Neural crest cell (in vitro differentiated cells): ENCODE results near the gene TMC1. TPM values are rescaled to one million over a fixed set of nuclear protein-coding genes. Genes with fewer than 3 reads are reported as not detected.

ENCODE experiments used
- DNase-seq: peaks from one replicate; pipeline ENCODE4 v3.0.0; 2021; ENCODE audit warnings: low read depth, mixed read lengths, low spot score
- H3K27ac Mint-ChIP-seq: one replicate; pipeline ENCODE4 v1.8.0; 2021; ENCODE audit warnings: mild to moderate bottlenecking, mixed read lengths; ENCODE audit not compliant: unreplicated experiment
- H3K27me3 Mint-ChIP-seq: 2 replicates; pipeline ENCODE4 v1.8.0; 2021; ENCODE audit warnings: low read depth, mild to moderate bottlenecking, mixed read lengths
- H3K36me3 Mint-ChIP-seq: 2 replicates; pipeline ENCODE4 v1.8.0; 2021; ENCODE audit warnings: low read depth, mild to moderate bottlenecking, mixed read lengths
- H3K4me1 Mint-ChIP-seq: 2 replicates; pipeline ENCODE4 v1.8.0; 2021; ENCODE audit warnings: mixed read lengths
- H3K4me3 Mint-ChIP-seq: one replicate; pipeline ENCODE4 v1.8.0; 2021; ENCODE audit warnings: mild to moderate bottlenecking, mixed read lengths
- H3K9me3 Mint-ChIP-seq: 2 replicates; pipeline ENCODE4 v1.8.0; 2021; ENCODE audit warnings: mixed read lengths
- CTCF ChIP-seq: fragments of 200-600 bp; sonication (generic); conservative IDR thresholded peaks from 2 replicates; pipeline ENCODE4 v1.5.0; 2021; ENCODE audit warnings: antibody characterized with exemption, mild to moderate bottlenecking
- total RNA-seq: library from RNA; stranded (reverse); gene quantifications from 2 replicates; pipeline ENCODE4 v1.2.1, GENCODE V29; 2021

Gene TMC1
- total RNA-seq, 1 donor from 2014 or later, result 0.33 TPM

GRCh38 chr9:72808446-72808768 is 287.0 kb downstream of the TMC1 start:
- no peak for DNase-seq
- Mint-ChIP-seq H3K4me1 (no peaks in the 10 kb centered on the region), H3K9me3 (peaks cover 8% of the 10 kb centered on the region)

GRCh38 chr9:72809586-72809985 is 288.2 kb downstream of the TMC1 start:
- H3K9me3 Mint-ChIP-seq, result peaks cover 4% of the 10 kb centered on the region
- no peaks in the 10 kb centered on the region for H3K36me3 Mint-ChIP-seq
- no peaks in the 10 kb centered on the region for H3K27me3 Mint-ChIP-seq
- no peak for DNase-seq
- TF ChIP-seq CTCF, result no peak
- no peak overlapping the region for H3K27ac Mint-ChIP-seq
- H3K4me1 Mint-ChIP-seq, result no peaks in the 10 kb centered on the region
- no peak overlapping the region for H3K4me3 Mint-ChIP-seq

More at GRCh38 chr9:72808446-72808768, 287.0 kb downstream of the TMC1 start:
- peaks cover 3% of the 10 kb centered on the region for H3K36me3 Mint-ChIP-seq
- H3K4me3 Mint-ChIP-seq, result no peak overlapping the region
- TF ChIP-seq CTCF, result no peak
- H3K27ac Mint-ChIP-seq, result no peak overlapping the region
- H3K27me3 Mint-ChIP-seq, result no peaks in the 10 kb centered on the region

GRCh38 chr9:72812559-72813111 is 291.2 kb downstream of the TMC1 start:
- no peak for TF ChIP-seq CTCF
- no peaks in the 10 kb centered on the region for H3K36me3 Mint-ChIP-seq
- no peaks in the 10 kb centered on the region for H3K4me1 Mint-ChIP-seq
- H3K27me3 Mint-ChIP-seq, result no peaks in the 10 kb centered on the region
- DNase-seq, result no peak
- H3K4me3 Mint-ChIP-seq, result no peak overlapping the region
- no peak overlapping the region for H3K27ac Mint-ChIP-seq
- peaks cover 3% of the 10 kb centered on the region for H3K9me3 Mint-ChIP-seq

- no peaks in the 10 kb centered on the region for H3K36me3 Mint-ChIP-seq
- H3K27me3 Mint-ChIP-seq, result no peaks in the 10 kb centered on the region
- no peak for DNase-seq
- H3K4me1 Mint-ChIP-seq, result no peaks in the 10 kb centered on the region
- no peak overlapping the region for H3K27ac Mint-ChIP-seq
- TF ChIP-seq CTCF, result no peak
- no peak overlapping the region for H3K4me3 Mint-ChIP-seq
- no peaks in the 10 kb centered on the region for H3K9me3 Mint-ChIP-seq
Measured at GRCh38 chr9:72813544-72813943, 292.1 kb downstream of the TMC1 start.

GRCh38 chr9:72814083-72814597 is 292.7 kb downstream of the TMC1 start:
- Mint-ChIP-seq H3K27me3 (no peaks in the 10 kb centered on the region), H3K36me3 (no peaks in the 10 kb centered on the region), H3K9me3 (no peaks in the 10 kb centered on the region), H3K4me1 (no peaks in the 10 kb centered on the region), H3K27ac (no peak overlapping the region), H3K4me3 (no peak overlapping the region)
- no peak for TF ChIP-seq CTCF
- DNase-seq, result no peak
